H4 (cell line): ENCODE measurements around the gene SFMBT2. TPM values are rescaled to one million over a fixed set of nuclear protein-coding genes. Genes with fewer than 3 reads are reported as not detected.

Experiments
- DNase-seq: peaks from one replicate; pipeline ENCODE4 v3.0.0-alpha.2; 2015; ENCODE audit warnings: low spot score
- total RNA-seq: library from RNA; depleted of rRNA; stranded (reverse); fragments of >200 nt; shearing (Covaris generic); gene quantifications from 2 replicates; pipeline ENCODE4 v1.2.3, GENCODE V29; 2014

The SFMBT2 gene
- total RNA-seq, 1 experiment from 2014 or later = 0.85 TPM

- DNase-seq = no peak
These were observed 146.5 kb downstream of the SFMBT2 start for GRCh38 chr10:7264313-7264756.

DNA sequence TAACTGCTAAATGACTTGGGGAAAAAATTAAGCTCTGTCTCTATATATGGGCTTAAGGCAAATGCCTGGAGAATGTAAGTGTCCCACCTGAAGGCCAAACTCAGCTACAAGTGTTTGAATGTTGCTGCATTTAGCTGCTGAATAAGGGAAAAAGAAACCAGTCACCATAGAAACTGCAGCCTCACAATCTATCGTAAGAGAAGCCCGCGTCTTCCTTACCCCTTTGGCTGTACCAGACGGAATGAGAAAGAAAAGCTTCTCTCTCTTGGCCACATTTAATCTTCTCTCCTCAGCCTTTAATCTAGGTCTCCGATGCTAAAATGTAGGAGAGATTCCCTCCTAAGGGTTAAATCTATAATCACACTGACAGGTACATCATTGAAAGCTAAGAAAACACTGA lies 147.2 kb downstream of the SFMBT2 start:
- no peak for DNase-seq

DNA sequence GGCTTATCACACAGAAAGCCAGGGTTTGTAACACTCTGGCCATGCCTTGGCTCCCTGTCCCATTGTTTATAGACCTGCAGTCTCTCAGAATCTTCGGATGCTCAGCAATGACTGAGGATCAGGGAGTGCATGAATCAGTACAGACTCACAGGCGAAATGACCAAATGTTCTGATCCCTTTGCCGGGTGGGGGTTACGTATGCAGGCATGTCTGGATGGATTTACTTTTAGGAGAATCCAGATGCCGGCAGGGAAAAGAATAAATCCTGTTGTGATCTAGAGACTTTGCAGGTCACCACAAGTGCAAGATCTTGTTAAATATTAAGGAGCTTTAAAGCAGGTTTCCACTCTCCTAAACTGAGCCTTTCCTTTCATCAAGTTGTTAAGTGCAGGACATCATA lies 149.5 kb downstream of the SFMBT2 start:
- no peak for DNase-seq

GRCh38 chr10:7260912-7261311 lies 149.9 kb downstream of the SFMBT2 start:
- no peak for DNase-seq

- DNase-seq = peak; percentile 60
These were observed 150.4 kb downstream of the SFMBT2 start for GRCh38 chr10:7260412-7260900.

DNA sequence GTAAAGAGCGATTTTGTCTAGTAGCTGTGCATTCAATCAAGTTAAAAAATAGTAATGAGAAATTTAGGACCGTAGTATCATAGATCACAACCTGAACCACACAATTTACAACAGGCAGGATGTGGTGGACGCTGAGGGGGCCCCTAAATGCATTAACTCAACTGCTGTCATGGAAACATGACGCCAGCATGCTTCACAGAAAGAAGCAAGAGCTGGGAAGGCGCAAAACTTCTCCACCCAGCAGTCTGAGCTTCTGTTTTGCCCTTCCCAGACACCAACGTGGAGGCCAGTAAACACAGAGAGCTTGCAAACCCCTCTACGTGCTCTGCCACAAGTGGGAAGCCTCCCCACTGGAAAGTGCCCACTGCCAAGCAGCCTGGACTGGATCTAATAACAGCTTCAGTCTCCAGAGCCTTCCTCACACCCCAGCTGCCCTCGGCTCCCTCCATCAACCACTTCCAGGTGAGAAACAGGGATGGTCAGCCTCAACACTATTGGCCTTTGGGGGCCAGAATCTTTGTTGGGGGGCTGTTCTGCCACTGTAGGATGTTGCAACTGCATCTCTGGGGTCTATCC lies 151.8 kb downstream of the SFMBT2 start:
- peak; percentile 18 for DNase-seq

- DNase-seq = no peak
These were observed 155.3 kb downstream of the SFMBT2 start for GRCh38 chr10:7255517-7255916.

DNA sequence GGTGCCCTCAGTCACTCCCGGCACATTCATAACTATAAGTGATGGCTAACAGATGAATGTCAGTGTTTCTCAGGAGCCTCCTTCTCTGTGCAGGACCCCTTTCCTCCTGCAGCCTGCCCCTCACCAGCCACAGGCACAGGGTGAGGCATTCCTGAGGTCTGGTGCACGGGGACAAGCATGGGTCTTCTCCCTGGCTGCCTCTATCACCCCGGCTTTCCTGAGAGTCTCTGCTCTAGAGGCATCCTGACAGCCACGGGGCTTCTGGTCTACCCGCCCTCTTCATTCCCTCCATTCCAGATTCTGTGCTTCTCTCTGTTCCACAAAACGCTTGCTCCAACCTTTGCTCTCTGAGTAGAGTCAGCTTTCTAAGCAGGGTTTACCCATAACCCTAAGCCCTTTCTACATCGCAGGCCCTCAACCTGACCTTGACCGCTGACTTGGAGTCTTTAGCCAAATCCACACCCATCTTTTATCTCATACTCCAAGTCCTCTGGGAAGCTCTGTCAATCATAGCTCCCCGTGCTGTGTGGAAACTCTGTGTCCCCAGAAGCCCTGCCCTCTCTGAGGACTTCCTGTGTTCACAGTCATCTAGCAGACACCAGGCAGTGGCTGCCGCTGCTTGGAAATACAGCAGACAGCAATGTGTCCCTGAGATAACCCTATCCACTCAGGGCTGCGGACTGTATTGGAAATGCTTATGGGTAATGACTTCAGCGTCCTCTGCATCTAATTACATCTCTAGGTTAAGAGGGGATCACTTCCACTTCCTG lies 159.0 kb downstream of the SFMBT2 start:
- DNase-seq = no peak

DNA sequence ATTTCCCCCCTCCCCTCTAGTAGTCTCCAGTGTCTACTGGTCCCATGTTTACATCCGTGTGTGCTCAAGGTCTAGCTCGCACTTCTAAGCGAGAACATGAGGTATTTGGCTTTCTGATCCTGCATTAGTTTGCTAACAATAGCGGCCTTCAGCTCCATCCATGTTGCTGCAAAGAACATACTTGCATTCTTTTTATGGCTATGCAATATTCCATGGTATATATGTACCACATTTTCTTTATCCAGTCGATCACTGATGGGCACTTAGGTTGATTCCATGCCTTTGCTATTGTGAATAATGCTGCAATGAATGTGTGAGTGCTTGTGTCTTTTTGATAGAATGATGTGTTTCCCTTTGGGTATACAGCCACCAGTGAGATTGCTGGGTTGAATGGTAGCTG lies 160.6 kb downstream of the SFMBT2 start:
- no peak for DNase-seq

- DNase-seq = no peak
These were observed 162.2 kb downstream of the SFMBT2 start for GRCh38 chr10:7248585-7249164.

DNA sequence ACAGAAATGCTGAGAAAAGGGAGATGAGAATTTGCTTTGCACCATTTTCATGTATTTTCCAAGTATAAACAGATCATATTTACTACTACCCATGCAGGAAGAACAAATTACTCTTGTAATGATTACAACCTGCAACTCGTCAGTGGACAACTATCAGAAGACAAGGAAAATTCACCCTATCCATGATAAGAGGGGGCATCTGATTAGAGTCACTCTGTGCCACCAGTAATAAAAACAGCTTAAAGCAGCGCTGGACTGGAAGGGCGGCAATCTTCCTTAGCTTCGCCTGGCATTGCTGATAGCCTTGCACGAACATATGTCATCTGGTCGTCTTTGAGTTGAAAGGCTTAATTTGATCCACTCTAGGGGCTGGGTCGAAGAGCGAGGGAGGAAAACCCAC lies 162.7 kb downstream of the SFMBT2 start:
- DNase-seq = no peak

- no peak for DNase-seq
These were observed 165.3 kb downstream of the SFMBT2 start for GRCh38 chr10:7245505-7245904.

DNA sequence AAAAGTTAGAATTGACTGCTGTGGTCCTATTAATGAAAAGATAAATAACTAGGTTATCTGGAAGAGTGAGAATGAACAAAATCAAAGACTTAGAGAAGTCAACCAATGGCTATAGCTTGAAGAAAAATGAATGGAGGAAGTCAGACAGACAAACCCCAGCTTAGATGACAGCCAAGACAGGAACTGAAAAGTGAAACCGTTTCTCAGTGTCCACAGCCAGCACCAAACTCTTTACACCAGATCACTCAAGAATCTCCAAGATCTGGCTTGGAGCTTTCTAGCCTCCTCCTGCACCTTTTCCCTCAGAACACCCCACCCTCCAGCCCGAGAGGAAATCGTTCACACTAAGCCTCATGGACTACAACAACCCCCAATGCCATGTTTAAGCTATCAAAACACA lies 167.0 kb downstream of the SFMBT2 start:
- no peak for DNase-seq

GRCh38 chr10:7243139-7243538 lies 167.7 kb downstream of the SFMBT2 start:
- no peak for DNase-seq

DNA sequence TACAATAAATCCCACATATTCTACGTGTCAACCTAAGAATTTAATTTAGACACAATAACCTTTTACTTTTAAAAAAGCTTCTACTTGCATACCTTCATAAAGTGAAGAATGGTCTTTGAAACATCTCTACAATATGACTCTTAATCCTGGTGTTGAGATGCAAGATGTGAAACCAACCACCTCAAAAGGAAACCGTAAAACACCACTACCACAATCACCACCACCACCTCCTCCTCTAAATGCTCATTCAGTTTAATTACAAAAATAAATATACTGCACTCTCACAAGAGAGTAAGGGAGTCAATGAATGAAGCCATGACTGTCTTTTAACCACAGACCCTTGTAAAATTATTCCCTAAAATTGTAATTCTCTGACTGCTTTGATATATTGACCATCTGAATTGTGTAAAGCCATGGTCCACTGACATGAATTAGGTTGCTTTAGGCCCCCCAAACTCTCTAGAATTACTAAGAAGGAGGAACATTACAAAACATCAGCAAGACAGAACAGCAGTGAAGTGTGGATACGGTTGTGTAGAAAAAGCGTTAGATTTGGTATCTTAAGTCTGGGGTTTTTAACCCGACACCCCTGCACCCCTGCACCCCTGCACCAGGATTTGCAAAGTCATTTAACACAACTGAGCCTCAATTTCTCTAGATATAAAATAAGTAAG lies 171.4 kb downstream of the SFMBT2 start:
- DNase-seq = no peak

DNA sequence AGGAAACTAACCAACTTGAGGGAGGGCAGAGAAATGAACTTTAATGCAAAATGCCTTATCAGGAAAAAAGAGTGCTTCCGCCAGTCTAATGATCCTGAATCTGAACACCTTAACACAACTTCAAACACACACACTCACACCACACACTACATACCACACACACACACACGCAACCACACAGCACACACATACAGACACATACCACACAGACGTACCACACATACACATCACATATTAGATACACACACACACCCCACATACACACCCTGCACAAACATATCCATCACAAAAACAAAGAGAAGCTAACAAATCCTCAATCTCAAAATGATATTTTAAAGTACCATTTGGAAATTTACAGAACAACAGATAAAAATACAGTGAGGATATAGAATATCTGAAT lies 175.5 kb downstream of the SFMBT2 start:
- DNase-seq = no peak

DNA sequence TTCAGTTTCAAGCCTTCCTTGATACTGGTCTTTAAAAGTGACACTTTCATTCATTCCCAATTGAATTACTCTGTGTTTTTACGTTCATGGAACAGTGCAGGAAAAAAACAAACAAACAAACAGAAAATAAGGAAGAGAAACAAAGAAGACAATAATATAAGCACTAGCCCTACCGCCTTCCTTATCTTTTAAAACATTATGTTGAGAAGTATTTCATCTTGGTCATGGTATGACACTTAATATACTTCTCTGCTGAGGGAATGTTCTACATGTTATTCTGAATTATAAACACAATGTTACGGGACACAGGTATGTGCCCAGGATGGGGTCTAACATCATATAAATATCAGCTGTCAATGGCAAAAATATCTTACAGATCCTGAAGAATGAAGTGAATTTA lies 176.7 kb downstream of the SFMBT2 start:
- no peak for DNase-seq

- DNase-seq = no peak
These were observed 177.4 kb downstream of the SFMBT2 start for GRCh38 chr10:7233259-7233991.

DNA sequence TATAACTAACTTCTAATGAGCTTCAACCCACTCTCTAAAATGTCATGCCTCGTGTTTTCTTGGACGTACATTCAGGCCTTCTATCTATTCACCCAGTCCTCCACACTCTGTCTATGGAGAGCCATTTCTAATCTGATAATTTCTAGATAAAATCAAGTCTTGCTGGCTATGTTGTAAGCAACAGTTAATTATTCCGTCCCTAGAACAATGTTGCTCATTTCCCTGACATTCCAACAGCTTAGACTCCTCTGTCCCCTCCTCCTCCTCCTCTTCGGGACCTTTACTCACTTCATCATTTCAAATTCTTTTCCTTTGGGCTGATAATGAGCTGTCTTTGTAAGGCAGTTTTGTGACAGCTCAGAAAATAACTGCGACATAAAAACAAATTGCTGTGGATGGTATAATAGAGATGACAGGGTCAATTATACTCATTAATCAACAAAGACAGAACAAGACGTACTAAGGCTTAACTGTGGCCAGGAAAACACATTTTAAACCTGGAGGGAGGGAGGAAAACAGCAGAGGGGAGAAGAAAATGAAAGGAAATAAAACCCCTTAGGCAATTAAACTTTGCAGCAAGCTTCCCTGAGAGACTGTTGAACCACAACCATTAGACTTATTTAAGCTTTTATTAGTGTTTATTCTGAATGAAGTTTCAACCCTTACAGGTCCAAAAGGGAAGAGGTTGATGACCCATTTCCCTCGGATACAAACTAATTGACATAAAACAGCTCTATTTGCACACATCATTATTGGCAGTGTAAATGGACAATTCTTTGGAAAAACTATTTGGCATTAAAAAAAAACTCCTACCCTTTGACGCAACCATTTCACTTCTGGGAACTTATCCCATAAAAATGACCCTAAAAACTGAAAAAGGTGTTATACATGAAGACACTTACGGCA lies 179.1 kb downstream of the SFMBT2 start:
- DNase-seq = no peak

DNA sequence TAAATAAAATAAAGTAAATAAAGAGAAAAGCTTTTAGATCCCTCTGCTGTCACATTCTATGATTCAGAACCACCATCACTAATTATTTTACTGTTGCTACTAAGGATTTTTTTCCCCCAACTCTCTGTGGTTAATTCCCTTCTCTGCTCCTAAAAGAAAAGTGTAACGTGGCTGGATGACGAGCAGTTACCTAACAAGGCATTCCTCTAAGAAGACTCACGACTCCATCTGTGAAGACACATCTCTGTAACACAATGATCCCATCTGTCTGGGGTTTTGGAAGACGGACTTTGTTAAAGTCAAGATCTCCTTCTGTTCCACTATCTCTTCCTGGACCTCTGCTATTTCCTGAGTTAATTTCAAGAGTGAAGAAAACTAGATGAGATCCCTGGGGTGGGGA lies 179.9 kb downstream of the SFMBT2 start:
- DNase-seq = no peak

DNA sequence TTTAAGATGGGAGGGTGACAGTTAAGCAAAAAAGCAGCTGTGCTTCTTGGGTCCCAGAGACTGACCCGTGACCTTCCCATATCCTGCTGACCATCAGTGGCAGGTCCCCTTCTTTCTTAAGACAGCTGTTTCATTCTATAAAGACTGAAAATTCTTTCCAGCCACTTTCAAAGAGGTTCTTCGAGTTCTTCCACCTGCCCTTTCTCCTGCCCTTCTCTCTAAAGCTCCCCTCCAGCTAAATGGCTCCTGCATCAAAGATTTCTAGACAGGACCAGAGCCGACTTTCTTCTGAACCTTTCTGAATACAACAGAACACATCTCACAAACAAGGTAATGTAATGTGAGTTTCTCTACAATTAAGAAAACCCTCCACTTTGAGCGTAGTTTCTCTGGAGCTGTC lies 180.8 kb downstream of the SFMBT2 start:
- DNase-seq = no peak
